ENCODE data around the gene MRGPRX2.

MRGPRX2 gene

DNA sequence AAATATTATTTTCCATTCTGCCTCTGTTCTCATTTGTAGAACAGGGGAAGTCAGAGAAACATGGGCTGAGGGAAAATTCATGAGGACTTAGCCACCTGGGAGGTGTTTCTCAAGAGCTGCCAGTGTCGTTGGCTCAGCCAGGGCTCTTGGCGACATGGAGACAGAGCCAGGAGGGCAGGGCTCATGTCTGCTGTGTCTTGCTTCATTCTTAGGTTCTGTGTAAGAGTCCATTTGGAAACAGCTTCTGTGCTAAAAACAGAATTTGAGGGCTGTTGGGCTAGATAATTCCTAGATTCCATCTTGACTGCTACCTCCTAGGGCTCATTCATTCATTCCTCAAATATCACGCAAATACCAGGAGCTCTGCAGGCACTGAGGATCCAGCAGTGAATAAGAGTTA lies 15.1 kb upstream of the MRGPRX2 start:
- no peak for DNase-seq (ENCODE audit: low read depth)

- DNase-seq (ENCODE audit: low read depth), result no peak
Observed at GRCh38 chr11:19073454-19074415, 13.2 kb upstream of the MRGPRX2 start.

DNA sequence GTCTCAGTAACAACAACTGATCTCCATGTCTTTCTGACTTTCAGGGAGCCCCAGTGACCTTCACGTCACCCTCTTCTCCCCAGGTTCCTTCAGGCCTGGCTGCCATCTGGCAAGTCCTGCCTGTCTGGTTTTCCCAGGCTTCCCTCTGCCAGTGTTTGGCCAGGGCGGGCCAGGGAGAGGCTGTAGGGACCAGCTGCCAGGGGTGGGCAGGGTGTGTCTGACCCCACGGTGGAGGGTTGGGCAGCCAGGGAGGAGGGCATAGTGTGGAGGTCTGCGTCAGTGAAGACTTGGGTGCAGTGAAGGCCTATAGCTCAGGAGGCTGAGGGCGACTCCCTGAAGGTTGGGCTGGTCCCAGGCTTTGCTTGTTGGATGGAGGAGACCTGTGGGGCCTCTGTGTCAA lies 11.9 kb upstream of the MRGPRX2 start:
- no peak for DNase-seq (ENCODE audit: low read depth)

DNA sequence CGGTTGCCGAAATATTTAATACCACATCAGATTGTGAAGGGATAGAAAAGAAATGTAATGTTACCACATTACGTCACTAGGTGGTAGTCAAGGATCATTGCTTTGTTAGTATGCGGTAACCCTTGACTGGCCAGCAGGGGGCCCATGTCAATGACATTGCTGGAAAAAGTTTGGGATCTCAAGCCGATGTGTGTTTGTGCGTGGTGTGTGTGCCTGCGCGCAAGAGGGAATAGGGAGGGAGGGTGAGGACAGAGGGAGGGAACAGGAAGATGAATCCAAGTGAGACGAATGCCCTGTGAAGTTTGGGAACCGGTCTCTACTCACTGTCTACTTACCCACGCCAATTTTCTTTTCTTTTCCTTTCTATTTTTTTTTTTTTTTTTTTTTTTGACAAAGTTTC lies 10.7 kb upstream of the MRGPRX2 start:
- peak; percentile 32 for DNase-seq (ENCODE audit: low read depth)

GRCh38 chr11:19059833-19060232 lies 684 bp downstream of the MRGPRX2 start:
- no peak for DNase-seq (ENCODE audit: low read depth)

DNA sequence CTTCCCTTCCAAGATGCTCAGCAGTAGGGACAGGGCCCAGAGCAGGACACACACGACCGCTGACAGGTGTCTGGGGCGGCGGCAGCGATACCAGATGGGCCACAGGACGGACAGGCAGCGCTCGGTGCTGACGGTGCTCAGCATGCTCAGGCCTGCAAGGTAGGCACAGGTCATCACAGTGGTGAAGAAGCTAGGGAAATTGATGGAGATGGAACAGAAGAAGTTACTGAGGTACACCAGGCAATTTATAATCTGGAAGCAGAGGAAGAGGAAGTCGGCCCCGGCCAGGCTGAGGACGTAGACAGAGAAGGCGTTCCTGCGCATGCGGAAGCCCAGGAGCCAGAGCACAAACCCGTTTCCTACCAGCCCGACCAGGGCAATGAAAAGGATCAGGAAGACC lies 4.6 kb downstream of the MRGPRX2 start:
- DNase-seq (ENCODE audit: low read depth), result no peak

- no peak for DNase-seq (ENCODE audit: low read depth)
Observed at GRCh38 chr11:19055016-19055415, 5.5 kb downstream of the MRGPRX2 start.

- DNase-seq (ENCODE audit: low read depth), result no peak
Observed at GRCh38 chr11:19053909-19054308, 6.6 kb downstream of the MRGPRX2 start.

DNA sequence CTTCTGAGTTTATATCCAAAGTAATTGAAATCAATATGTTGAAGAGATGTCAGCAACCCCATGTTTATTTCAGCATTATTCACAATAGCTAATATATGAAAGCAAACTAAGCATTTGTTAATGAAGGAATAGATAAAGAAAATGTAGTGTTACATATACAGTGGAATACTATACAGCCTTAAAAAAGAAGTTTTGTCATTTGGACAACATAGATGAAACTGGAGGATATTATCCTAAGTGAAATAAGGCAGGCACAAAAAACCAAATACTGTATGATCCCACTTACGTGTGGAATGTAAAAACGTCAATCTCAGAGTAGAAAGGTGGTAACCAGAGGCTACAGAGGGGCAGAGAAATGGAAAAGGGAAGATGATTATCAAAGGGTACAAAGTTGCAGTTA lies 10.2 kb downstream of the MRGPRX2 start:
- no peak for DNase-seq (ENCODE audit: low read depth)

DNA sequence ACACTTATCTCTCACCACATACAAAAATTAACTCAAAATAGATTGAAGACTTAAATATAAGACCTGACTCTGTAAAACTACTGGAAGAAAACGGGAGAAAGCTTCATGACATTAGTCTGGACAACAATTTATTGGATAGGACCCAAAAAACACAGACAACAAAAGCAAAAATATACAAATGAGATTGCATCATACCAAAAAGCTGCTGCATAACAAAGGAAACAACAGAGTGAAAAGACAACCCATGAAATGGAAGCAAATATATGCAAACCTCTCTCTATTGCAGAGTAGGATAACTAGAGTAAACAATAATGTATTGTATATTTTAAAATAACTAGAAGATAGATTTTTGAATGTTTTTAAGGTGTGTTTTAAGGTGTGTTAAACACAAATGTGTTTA lies 11.2 kb downstream of the MRGPRX2 start:
- DNase-seq (ENCODE audit: low read depth), result no peak

- DNase-seq (ENCODE audit: low read depth), result no peak
Observed at GRCh38 chr11:19040051-19040450, 20.5 kb downstream of the MRGPRX2 start.

DNA sequence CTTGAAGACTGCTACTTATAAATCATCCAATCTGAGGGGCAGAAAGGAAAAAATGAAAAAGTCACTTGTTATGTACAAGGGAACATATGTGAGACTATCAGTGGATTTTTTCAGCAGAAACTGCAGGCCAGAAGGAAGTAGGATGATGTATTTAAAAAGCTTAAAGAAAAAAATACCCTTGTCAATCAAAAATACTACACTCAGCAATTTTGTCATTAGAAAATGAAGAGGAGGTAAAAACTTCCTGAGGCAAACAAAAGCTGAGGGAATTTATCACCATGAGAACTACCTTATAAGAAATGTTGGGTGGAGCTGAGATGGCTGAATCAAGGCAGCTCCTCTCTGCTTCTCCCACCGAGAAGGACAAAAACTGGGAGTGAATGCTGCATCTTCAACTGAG lies 21.1 kb downstream of the MRGPRX2 start:
- no peak for DNase-seq (ENCODE audit: low read depth)

DNA sequence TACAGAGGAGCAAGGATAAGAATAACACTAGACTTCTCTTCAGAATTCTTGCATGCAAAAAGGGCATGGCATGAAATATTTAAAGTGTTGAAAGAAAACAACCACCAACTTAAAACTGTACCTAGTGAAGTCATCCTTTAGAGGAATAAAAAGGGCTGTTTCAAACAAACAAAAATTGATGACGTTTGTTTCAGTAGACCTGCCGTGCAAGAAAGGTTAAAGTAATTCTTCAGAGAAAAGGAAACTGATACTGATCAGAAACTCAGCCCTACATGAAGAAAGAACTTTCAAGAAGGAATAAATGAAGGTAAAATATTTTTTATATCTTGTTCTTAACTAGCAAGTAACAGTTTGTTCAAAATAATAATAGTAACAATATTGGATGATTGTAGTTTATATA lies 27.5 kb downstream of the MRGPRX2 start:
- no peak for DNase-seq (ENCODE audit: low read depth)

DNA sequence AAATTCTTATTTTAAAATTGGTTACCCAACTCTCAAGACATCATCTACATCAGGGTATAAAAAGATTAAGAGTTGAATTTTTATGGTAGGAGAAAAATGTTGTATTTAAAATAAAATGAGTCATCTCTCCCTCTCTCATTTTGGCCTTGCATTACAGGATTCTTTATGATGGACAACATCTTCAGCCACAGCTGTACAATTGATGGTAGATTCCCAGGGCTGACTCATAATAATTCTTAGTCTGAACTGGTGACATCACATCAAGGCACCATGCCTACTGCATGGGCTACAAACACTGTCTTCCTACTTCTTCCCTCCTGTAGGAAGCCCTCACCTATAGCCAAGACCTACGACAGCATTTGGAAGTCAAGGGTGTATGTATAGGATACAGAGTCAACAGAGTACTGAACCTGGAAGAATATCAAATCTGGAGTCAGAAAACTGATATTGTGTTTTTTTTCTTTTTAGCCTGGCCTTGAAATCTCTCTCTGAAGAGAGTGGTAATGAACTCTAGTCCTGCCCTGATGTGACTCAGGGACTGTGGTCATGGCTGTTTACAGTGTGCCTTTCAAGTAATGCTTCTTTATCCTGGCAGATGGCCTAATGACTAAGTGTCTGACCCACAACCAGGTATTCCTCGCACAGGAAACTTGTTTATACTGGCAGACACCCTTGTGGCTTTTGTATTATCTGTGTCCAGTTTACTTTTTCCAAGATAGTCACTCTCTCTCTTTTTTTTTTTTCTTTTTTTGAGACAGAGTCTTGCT lies 32.5 kb downstream of the MRGPRX2 start:
- DNase-seq (ENCODE audit: low read depth), result no peak

DNA sequence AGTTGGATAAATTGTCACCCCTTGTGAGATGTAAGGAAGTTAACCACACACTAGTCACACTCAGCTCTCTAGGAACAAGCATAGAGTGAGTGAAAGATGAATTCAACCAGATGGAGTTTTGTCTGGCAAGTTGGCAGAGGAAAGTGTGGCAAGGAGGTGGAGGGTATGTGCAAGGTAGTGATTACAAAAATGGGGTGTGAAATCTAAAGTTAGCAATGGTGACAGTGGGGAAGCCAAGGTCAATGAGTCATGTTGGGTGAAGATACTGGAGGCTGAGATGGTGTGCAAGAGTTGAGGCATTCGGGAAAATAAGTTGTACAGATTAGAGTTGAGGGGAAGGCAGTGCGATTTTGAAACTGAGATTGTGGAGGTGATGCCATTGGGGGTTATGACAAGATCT lies 33.7 kb downstream of the MRGPRX2 start:
- DNase-seq (ENCODE audit: low read depth), result no peak

GRCh38 chr11:19025481-19026406 lies 34.8 kb downstream of the MRGPRX2 start:
- no peak for DNase-seq (ENCODE audit: low read depth)

DNA sequence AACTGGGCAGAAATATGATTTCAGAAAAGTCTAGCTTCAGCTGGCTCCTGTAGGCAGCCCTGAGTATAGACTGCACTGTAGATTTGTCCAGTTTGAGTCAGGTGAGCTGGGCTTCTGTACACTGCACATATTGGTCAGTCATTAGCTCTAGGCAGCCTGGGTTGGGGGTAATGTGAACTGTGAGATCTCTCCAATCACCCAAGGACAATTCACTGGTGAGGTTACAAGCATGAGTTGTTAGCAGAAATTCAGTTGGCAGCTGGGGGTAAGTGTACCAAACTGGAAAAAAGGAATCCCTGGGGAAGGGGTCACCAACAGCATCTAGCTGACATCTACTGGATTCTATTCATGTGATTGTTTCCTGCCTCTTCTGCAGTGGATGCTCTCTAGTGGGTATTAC lies 39.7 kb downstream of the MRGPRX2 start:
- no peak for DNase-seq (ENCODE audit: low read depth)

GRCh38 chr11:19018901-19019300 lies 41.6 kb downstream of the MRGPRX2 start:
- no peak for DNase-seq (ENCODE audit: low read depth)

DNA sequence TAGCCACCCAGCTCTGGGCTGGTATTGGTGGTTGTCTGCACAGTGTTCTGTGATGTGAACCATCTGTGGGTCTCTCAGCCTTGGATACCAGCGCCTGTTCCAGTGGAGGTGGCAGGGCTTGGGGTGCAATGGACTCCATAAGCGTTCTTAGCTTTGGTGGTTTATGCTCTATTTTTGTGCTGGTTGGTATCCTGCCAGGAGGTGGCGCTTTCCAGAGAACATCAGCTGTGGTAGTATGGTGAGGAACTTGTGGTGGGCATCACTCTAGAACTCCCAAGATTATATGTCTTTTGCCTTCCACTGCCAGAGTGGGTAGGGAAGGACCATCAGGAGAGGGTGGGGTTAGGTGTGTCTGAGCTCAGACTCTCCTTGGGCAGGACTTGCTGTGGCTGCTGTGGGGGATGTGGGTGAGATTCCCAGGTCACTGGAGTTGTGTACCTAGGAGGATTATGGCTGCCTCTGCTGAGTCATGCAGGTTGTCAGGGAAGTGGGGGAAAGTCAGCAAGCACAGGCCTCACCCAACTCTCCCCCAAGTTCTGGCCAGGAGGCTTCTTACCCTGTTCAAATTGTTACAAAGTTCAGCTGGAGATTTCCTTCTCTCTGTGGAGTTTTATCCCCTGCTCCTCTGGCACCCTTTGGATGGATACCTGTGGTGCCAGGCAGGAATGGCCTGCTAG lies 47.2 kb downstream of the MRGPRX2 start:
- no peak for DNase-seq (ENCODE audit: low read depth)

- DNase-seq (ENCODE audit: low read depth), result no peak
Observed at GRCh38 chr11:19012636-19013035, 47.9 kb downstream of the MRGPRX2 start.

All from stimulated activated CD4-positive, alpha-beta T cell treated with anti-CD3 and anti-CD28 coated beads, Interleukin-2, amount 100 ng/mL, for 4 hours (primary cell).